Vagina (tissue), 2 donors: ENCODE results near the gene ZNF560. TPM values are rescaled to one million over a fixed set of nuclear protein-coding genes. Genes with fewer than 3 reads are reported as not detected.

ENCODE experiments used
- DNase-seq, 2 donors: peaks; one replicate each; pipeline ENCODE4 v3.0.0-alpha.2; 2017; ENCODE audit errors: extremely low spot score in 2 of 2
- H3K27ac ChIP-seq: fragments of 200-600 bp; sonication (generic); one replicate; pipeline ENCODE4 v1.5.1; 2019
- H3K27me3 ChIP-seq: fragments of 200-600 bp; sonication (generic); one replicate; pipeline ENCODE4 v1.5.1; 2019
- H3K36me3 ChIP-seq, 2 donors: fragments of 200-600 bp; sonication (generic); one replicate each; pipeline ENCODE4 v1.5.1; 2017 to 2019
- H3K4me1 ChIP-seq: fragments of 200-600 bp; sonication (generic); one replicate; pipeline ENCODE4 v1.5.1; 2019
- H3K4me3 ChIP-seq, 2 donors: fragments of 200-600 bp; sonication (generic); 1 replicate in 1 of 2; 2 replicates in 1 of 2; pipeline ENCODE4 v1.5.1; 2016 to 2019
- H3K9me3 ChIP-seq: fragments of 200-600 bp; sonication (generic); one replicate; pipeline ENCODE4 v1.5.1; 2019
- POLR2A ChIP-seq, 2 donors: fragments of 450-650 bp; IDR thresholded peaks; one replicate each; pipeline ENCODE4 v1.6.1; 2017; ENCODE audit warnings: antibody characterized with exemption in 2 of 2, mild to moderate bottlenecking in 2 of 2, moderate library complexity in 2 of 2
- POLR2AphosphoS5 ChIP-seq, 2 donors: sonication (generic); formaldehyde crosslinking; IDR thresholded peaks; one replicate each; pipeline ENCODE4 v1.9.0; 2017; ENCODE audit warnings: antibody characterized with exemption in 2 of 2, mild to moderate bottlenecking in 2 of 2, low read depth in 1 of 2; ENCODE audit not compliant: insufficient read depth in 1 of 2
- intact Hi-C: fragments of 100-400 bp; cut with DNase I; formaldehyde crosslinking; loops from one replicate; pipeline ENCODE4 v1.15.1; 2023
- total RNA-seq: library from RNA; depleted of rRNA; stranded (reverse); fragments of >200 nt; gene quantifications from one replicate; pipeline ENCODE4 v1.2.3, GENCODE V29; 2016
- TF ChIP-seq, protein P1 (sequence below), 3 experiments: fragments of 450-650 bp in 2 of 3; fragments of 200-600 bp in 1 of 3; sonication (generic) in 1 of 3; IDR thresholded peaks; one replicate each; pipeline ENCODE4 v1.5.1; 2017 to 2019; ENCODE audit warnings: antibody characterized with exemption in 3 of 3, mild to moderate bottlenecking in 2 of 3, moderate library complexity in 2 of 3

Gene ZNF560
- total RNA-seq, 1 donor from 2014 or later = 0.49 TPM

DNA sequence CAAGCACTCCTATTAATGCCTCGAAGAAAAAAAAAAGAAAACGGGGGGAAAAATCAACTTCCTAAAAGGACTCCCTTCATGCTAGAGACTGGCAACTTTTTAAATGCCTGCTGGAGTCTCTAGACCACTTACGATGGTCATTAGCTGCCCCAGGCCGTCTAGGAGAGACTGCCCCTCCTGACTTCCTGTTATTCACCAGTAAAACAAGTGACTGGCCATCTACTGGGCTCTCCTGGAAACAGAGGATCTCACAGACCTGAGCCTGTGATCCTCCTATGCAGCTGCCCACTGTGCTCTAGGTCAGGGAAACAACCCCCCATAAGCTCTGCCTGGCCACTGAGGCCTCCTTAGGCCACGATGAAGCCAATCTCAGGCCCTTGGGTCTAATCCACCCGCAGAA, 70.5 kb downstream of the ZNF560 start:
- H3K27me3 ChIP-seq = no peaks in the 10 kb centered on the region
- DNase-seq = no peak
- no peaks in the 10 kb centered on the region for H3K4me1 ChIP-seq
- no peak overlapping the region for H3K27ac ChIP-seq
- peaks cover 6% of the 10 kb centered on the region for H3K9me3 ChIP-seq
- TF ChIP-seq, protein P1, sequence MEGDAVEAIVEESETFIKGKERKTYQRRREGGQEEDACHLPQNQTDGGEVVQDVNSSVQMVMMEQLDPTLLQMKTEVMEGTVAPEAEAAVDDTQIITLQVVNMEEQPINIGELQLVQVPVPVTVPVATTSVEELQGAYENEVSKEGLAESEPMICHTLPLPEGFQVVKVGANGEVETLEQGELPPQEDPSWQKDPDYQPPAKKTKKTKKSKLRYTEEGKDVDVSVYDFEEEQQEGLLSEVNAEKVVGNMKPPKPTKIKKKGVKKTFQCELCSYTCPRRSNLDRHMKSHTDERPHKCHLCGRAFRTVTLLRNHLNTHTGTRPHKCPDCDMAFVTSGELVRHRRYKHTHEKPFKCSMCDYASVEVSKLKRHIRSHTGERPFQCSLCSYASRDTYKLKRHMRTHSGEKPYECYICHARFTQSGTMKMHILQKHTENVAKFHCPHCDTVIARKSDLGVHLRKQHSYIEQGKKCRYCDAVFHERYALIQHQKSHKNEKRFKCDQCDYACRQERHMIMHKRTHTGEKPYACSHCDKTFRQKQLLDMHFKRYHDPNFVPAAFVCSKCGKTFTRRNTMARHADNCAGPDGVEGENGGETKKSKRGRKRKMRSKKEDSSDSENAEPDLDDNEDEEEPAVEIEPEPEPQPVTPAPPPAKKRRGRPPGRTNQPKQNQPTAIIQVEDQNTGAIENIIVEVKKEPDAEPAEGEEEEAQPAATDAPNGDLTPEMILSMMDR (IDR thresholded peaks at IDR 0.05) = no peak
- TF ChIP-seq POLR2AphosphoS5 (IDR thresholded peaks at IDR 0.05; ENCODE audit: insufficient read depth in 1 of 2, low read depth in 1 of 2) (no peak), POLR2A (IDR thresholded peaks at IDR 0.05) (no peak)
- H3K36me3 ChIP-seq = peaks cover 0 to 96% of the 10 kb centered on the region in 2 donors
- no peak overlapping the region for H3K4me3 ChIP-seq
- intact Hi-C loops = no loop called here

Other genes with a start within 250 kb of the ZNF560 start
- not detected for gene OR7E24, start 247.7 kb downstream of the ZNF560 start, total RNA-seq
- 11.0 TPM for gene ZNF699, start 188.8 kb downstream of the ZNF560 start, total RNA-seq
- 23.1 TPM for gene ZNF559, start 174.4 kb downstream of the ZNF560 start, total RNA-seq
- 0.98 TPM for gene ZNF177, start 135.6 kb downstream of the ZNF560 start, total RNA-seq
- 22.8 TPM for gene ZNF266, start 63.0 kb downstream of the ZNF560 start, total RNA-seq
- gene ZNF426, start 40.0 kb upstream of the ZNF560 start, total RNA-seq = 11.3 TPM
- gene ZNF121, start 85.9 kb upstream of the ZNF560 start, total RNA-seq = 36.6 TPM
- gene ZNF561, start 122.6 kb upstream of the ZNF560 start, total RNA-seq = 29.2 TPM
- gene ZNF562, start 176.5 kb upstream of the ZNF560 start, total RNA-seq = 36.3 TPM